ENCODE measurements around the gene RBCK1.
A peak's percentile ranks its signal among the peaks of the same experiment; 100 is the strongest.
"Not testable (repeated sequence)": the region's sequence is repeated elsewhere in the genome, so short reads cannot be mapped to it uniquely, and the experiment has no call there.

Gene RBCK1

GRCh38 chr20:461254-462198, 53.4 kb downstream of the RBCK1 start:
- Mint-ChIP-seq H3K27ac (peak overlapping the region; percentile 95), H3K4me3 (peak overlapping the region; percentile 89), H3K36me3 (peaks cover 7% of the 10 kb centered on the region), H3K4me1 (peaks cover 46% of the 10 kb centered on the region), H3K27me3 (peaks cover under 1% of the 10 kb centered on the region), H3K9me3 (no peaks in the 10 kb centered on the region)
- peak; percentile 74 for DNase-seq
- CTCF ChIA-PET = interaction anchor here (1.0 to 1.7 kb wide), 4 partner anchors 10 to 23 kb away, joined by 3 to 5 read pairs (median 4); no protein-coding TSS in a partner anchor

- peaks cover 2% of the 10 kb centered on the region for H3K9me3 Mint-ChIP-seq
- H3K36me3 Mint-ChIP-seq = peaks cover 9% of the 10 kb centered on the region
- peak within 1 kb of the TSS; percentile 95 for H3K27ac Mint-ChIP-seq
- peak within 1 kb of the TSS; percentile 89 for H3K4me3 Mint-ChIP-seq
- H3K4me1 Mint-ChIP-seq = peaks cover 44% of the 10 kb centered on the region
- CTCF ChIA-PET = interaction anchor here (1.0 to 1.3 kb wide), 3 partner anchors 17 to 100 kb away, joined by 3 to 5 read pairs (median 3); no protein-coding TSS in a partner anchor
- H3K27me3 Mint-ChIP-seq = peaks cover 4% of the 10 kb centered on the region
- DNase-seq = peak; percentile 87
Measured at GRCh38 chr20:462199-462991, 54.3 kb downstream of the RBCK1 start, which contains the start of gene TBC1D20. TBC1D20 (minus strand) TSS chr20:462533; CDS start chr20:462405, 128 bp downstream.

- peaks cover 12% of the 10 kb centered on the region for H3K27me3 Mint-ChIP-seq
- no peak overlapping the region for H3K27ac Mint-ChIP-seq
- peaks cover 6% of the 10 kb centered on the region for H3K4me1 Mint-ChIP-seq
- H3K9me3 Mint-ChIP-seq = peaks cover 34% of the 10 kb centered on the region
- DNase-seq = no peak
- peaks cover 11% of the 10 kb centered on the region for H3K36me3 Mint-ChIP-seq
- CTCF ChIA-PET = no interaction called here
- H3K4me3 Mint-ChIP-seq = no peak overlapping the region
Measured at GRCh38 chr20:467755-468154, 59.7 kb downstream of the RBCK1 start.

GRCh38 chr20:469746-470490, 61.8 kb downstream of the RBCK1 start:
- H3K4me1 Mint-ChIP-seq = peaks cover 2% of the 10 kb centered on the region
- H3K27ac Mint-ChIP-seq = no peak overlapping the region
- DNase-seq = no peak
- CTCF ChIA-PET = no interaction called here
- no peak overlapping the region for H3K4me3 Mint-ChIP-seq
- peaks cover 34% of the 10 kb centered on the region for H3K9me3 Mint-ChIP-seq
- peaks cover 22% of the 10 kb centered on the region for H3K36me3 Mint-ChIP-seq
- H3K27me3 Mint-ChIP-seq = peaks cover 14% of the 10 kb centered on the region

GRCh38 chr20:472137-472846, 64.2 kb downstream of the RBCK1 start:
- Mint-ChIP-seq H3K27me3 (peaks cover 10% of the 10 kb centered on the region), H3K36me3 (peaks cover 25% of the 10 kb centered on the region), H3K4me1 (peaks cover 2% of the 10 kb centered on the region), H3K27ac (no peak overlapping the region), H3K9me3 (peaks cover 33% of the 10 kb centered on the region), H3K4me3 (no peak overlapping the region)
- CTCF ChIA-PET = interaction anchor here (0.6 to 0.8 kb wide), 2 partner anchors 12 to 116 kb away, joined by 3 to 4 read pairs; no protein-coding TSS in a partner anchor
- DNase-seq = no peak

- H3K4me3 Mint-ChIP-seq = no peak overlapping the region
- peaks cover 3% of the 10 kb centered on the region for H3K4me1 Mint-ChIP-seq
- CTCF ChIA-PET = interaction anchor here (1.2 kb wide), 1 partner anchor 118 kb away, joined by 3 read pairs; no protein-coding TSS in a partner anchor
- peaks cover 29% of the 10 kb centered on the region for H3K9me3 Mint-ChIP-seq
- peaks cover 25% of the 10 kb centered on the region for H3K36me3 Mint-ChIP-seq
- peaks cover 10% of the 10 kb centered on the region for H3K27me3 Mint-ChIP-seq
- H3K27ac Mint-ChIP-seq = no peak overlapping the region
- DNase-seq = no peak
Measured at GRCh38 chr20:472889-473292, 64.8 kb downstream of the RBCK1 start.

- Mint-ChIP-seq H3K27me3 (peaks cover 5% of the 10 kb centered on the region), H3K4me3 (no peak overlapping the region), H3K27ac (no peak overlapping the region), H3K9me3 (peaks cover 17% of the 10 kb centered on the region), H3K4me1 (peaks cover 17% of the 10 kb centered on the region), H3K36me3 (peaks cover 37% of the 10 kb centered on the region)
- CTCF ChIA-PET = no interaction called here
- no peak for DNase-seq
Measured at GRCh38 chr20:474581-474980, 66.5 kb downstream of the RBCK1 start.

GRCh38 chr20:475463-476357, 67.6 kb downstream of the RBCK1 start:
- H3K27me3 Mint-ChIP-seq = peaks cover 4% of the 10 kb centered on the region
- peaks cover 28% of the 10 kb centered on the region for H3K4me1 Mint-ChIP-seq
- DNase-seq = no peak
- H3K4me3 Mint-ChIP-seq = no peak overlapping the region
- peaks cover 40% of the 10 kb centered on the region for H3K36me3 Mint-ChIP-seq
- H3K9me3 Mint-ChIP-seq = peaks cover 5% of the 10 kb centered on the region
- H3K27ac Mint-ChIP-seq = no peak overlapping the region
- CTCF ChIA-PET = interaction anchor here (1.6 to 2.5 kb wide), 2 partner anchors 37 to 120 kb away, joined by 3 to 9 read pairs; no protein-coding TSS in a partner anchor

- H3K9me3 Mint-ChIP-seq, H3K27ac Mint-ChIP-seq, H3K27me3 Mint-ChIP-seq, DNase-seq, H3K4me3 Mint-ChIP-seq: not testable (repeated sequence)
- H3K36me3 Mint-ChIP-seq = peaks cover 42% of the 10 kb centered on the region
- CTCF ChIA-PET = interaction anchor here (0.7 to 2.5 kb wide), 7 partner anchors 11 to 121 kb away, joined by 3 to 10 read pairs (median 4); no protein-coding TSS in a partner anchor
- H3K4me1 Mint-ChIP-seq = peaks cover 38% of the 10 kb centered on the region
Measured at GRCh38 chr20:476561-477249, 68.6 kb downstream of the RBCK1 start.

- DNase-seq = no peak
- peaks cover 49% of the 10 kb centered on the region for H3K36me3 Mint-ChIP-seq
- H3K27ac Mint-ChIP-seq = peak overlapping the region; percentile 79
- H3K27me3 Mint-ChIP-seq = no peaks in the 10 kb centered on the region
- H3K4me1 Mint-ChIP-seq = peaks cover 49% of the 10 kb centered on the region
- no peak overlapping the region for H3K4me3 Mint-ChIP-seq
- no peaks in the 10 kb centered on the region for H3K9me3 Mint-ChIP-seq
- CTCF ChIA-PET = interaction anchor here (0.7 to 5.6 kb wide), 13 partner anchors 16 to 261 kb away, joined by 3 to 51 read pairs (median 4); partner anchors contain the start of gene TBC1D20
Measured at GRCh38 chr20:478010-478948, 70.2 kb downstream of the RBCK1 start.

GRCh38 chr20:478949-479429, 70.9 kb downstream of the RBCK1 start:
- no peak overlapping the region for H3K4me3 Mint-ChIP-seq
- peaks cover 51% of the 10 kb centered on the region for H3K36me3 Mint-ChIP-seq
- H3K27ac Mint-ChIP-seq = peak overlapping the region; percentile 79
- H3K9me3 Mint-ChIP-seq = no peaks in the 10 kb centered on the region
- peak; percentile 45 for DNase-seq
- H3K27me3 Mint-ChIP-seq = no peaks in the 10 kb centered on the region
- CTCF ChIA-PET = interaction anchor here (0.7 to 5.6 kb wide), 12 partner anchors 17 to 262 kb away, joined by 3 to 51 read pairs (median 4); partner anchors contain the start of gene TBC1D20
- H3K4me1 Mint-ChIP-seq = peaks cover 51% of the 10 kb centered on the region

Data from activated naive CD4-positive, alpha-beta T cell treated with anti-CD3 and anti-CD28 coated beads, Interleukin-2, amount 10 ng/mL, durations not matched to agents 7 days and 5 days (primary cell).